Skeletal muscle satellite cell (primary cell): ENCODE measurements around the gene ITPK1.

Experiments
- H3K27me3 ChIP-seq: 2 replicates; pipeline ENCODE4 v1.7.0; 2013; ENCODE audit warnings: low read length; ENCODE audit not compliant: control insufficient read depth, insufficient read depth
- H3K36me3 ChIP-seq: 2 replicates; pipeline ENCODE4 v1.7.0; 2013; ENCODE audit warnings: mild to moderate bottlenecking, control low read depth, low read length; ENCODE audit not compliant: insufficient read depth
- H3K4me1 ChIP-seq: 2 replicates; pipeline ENCODE4 v1.7.0; 2013; ENCODE audit warnings: low read length; ENCODE audit not compliant: control insufficient read depth, insufficient read depth
- H3K4me2 ChIP-seq: 2 replicates; pipeline ENCODE4 v1.7.0; 2013; ENCODE audit warnings: mild to moderate bottlenecking, low read length
- H3K4me3 ChIP-seq: 2 replicates; pipeline ENCODE4 v1.7.0; 2013; ENCODE audit warnings: low read length
- H3K9ac ChIP-seq: 2 replicates; pipeline ENCODE4 v1.7.0; 2013; ENCODE audit warnings: mild to moderate bottlenecking, low read depth, low read length, moderate library complexity
- H3K9me3 ChIP-seq: replicated peaks from 2 replicates; pipeline ENCODE4 v1.7.0; 2013; ENCODE audit warnings: mild to moderate bottlenecking, control low read depth, low read length

The ITPK1 gene

GRCh38 chr14:92969871-92970270 is 145.9 kb downstream of the ITPK1 start:
- no peaks in the 10 kb centered on the region for H3K9me3 ChIP-seq
- peaks cover 12% of the 10 kb centered on the region for H3K4me1 ChIP-seq
- H3K27me3 ChIP-seq = no peaks in the 10 kb centered on the region
- no peaks in the 10 kb centered on the region for H3K36me3 ChIP-seq
- no peak overlapping the region for H3K9ac ChIP-seq
- no peak overlapping the region for H3K4me3 ChIP-seq
- H3K4me2 ChIP-seq = no peak overlapping the region

- peaks cover 12% of the 10 kb centered on the region for H3K4me1 ChIP-seq
- no peaks in the 10 kb centered on the region for H3K36me3 ChIP-seq
- no peak overlapping the region for H3K4me2 ChIP-seq
- H3K9me3 ChIP-seq = no peaks in the 10 kb centered on the region
- H3K27me3 ChIP-seq = no peaks in the 10 kb centered on the region
- no peak overlapping the region for H3K4me3 ChIP-seq
- H3K9ac ChIP-seq = no peak overlapping the region
Measured at GRCh38 chr14:92969430-92969829, 146.3 kb downstream of the ITPK1 start.

GRCh38 chr14:92968291-92969020 is 147.3 kb downstream of the ITPK1 start:
- Histone ChIP-seq H3K4me2 (no peak overlapping the region), H3K9ac (no peak overlapping the region), H3K4me3 (no peak overlapping the region), H3K4me1 (peaks cover 14% of the 10 kb centered on the region), H3K9me3 (no peaks in the 10 kb centered on the region), H3K36me3 (no peaks in the 10 kb centered on the region), H3K27me3 (no peaks in the 10 kb centered on the region)

GRCh38 chr14:92967346-92967926 is 148.3 kb downstream of the ITPK1 start:
- H3K9ac ChIP-seq = no peak overlapping the region
- no peaks in the 10 kb centered on the region for H3K9me3 ChIP-seq
- H3K36me3 ChIP-seq = no peaks in the 10 kb centered on the region
- H3K4me3 ChIP-seq = no peak overlapping the region
- H3K27me3 ChIP-seq = no peaks in the 10 kb centered on the region
- H3K4me1 ChIP-seq = peaks cover 10% of the 10 kb centered on the region
- H3K4me2 ChIP-seq = no peak overlapping the region

GRCh38 chr14:92965281-92965680 is 150.4 kb downstream of the ITPK1 start:
- Histone ChIP-seq H3K4me2 (no peak overlapping the region), H3K36me3 (no peaks in the 10 kb centered on the region), H3K9ac (no peak overlapping the region), H3K4me1 (peaks cover 23% of the 10 kb centered on the region), H3K9me3 (no peaks in the 10 kb centered on the region), H3K27me3 (no peaks in the 10 kb centered on the region), H3K4me3 (no peak overlapping the region)

- Histone ChIP-seq H3K9me3 (no peaks in the 10 kb centered on the region), H3K27me3 (no peaks in the 10 kb centered on the region), H3K36me3 (no peaks in the 10 kb centered on the region), H3K4me3 (no peak overlapping the region), H3K4me1 (peaks cover 24% of the 10 kb centered on the region), H3K4me2 (no peak overlapping the region), H3K9ac (no peak overlapping the region)
Measured at GRCh38 chr14:92964124-92965109, 151.3 kb downstream of the ITPK1 start.

GRCh38 chr14:92963301-92964123 is 152.2 kb downstream of the ITPK1 start:
- Histone ChIP-seq H3K27me3 (no peaks in the 10 kb centered on the region), H3K9ac (no peak overlapping the region), H3K4me1 (peaks cover 29% of the 10 kb centered on the region), H3K9me3 (no peaks in the 10 kb centered on the region), H3K36me3 (no peaks in the 10 kb centered on the region), H3K4me3 (no peak overlapping the region), H3K4me2 (no peak overlapping the region)

GRCh38 chr14:92962831-92963095 is 153.0 kb downstream of the ITPK1 start:
- H3K9me3 ChIP-seq = no peaks in the 10 kb centered on the region
- H3K9ac ChIP-seq = no peak overlapping the region
- H3K4me3 ChIP-seq = no peak overlapping the region
- H3K4me2 ChIP-seq = no peak overlapping the region
- H3K36me3 ChIP-seq = peaks cover 5% of the 10 kb centered on the region
- H3K27me3 ChIP-seq = no peaks in the 10 kb centered on the region
- peaks cover 29% of the 10 kb centered on the region for H3K4me1 ChIP-seq

- Histone ChIP-seq H3K4me1 (peaks cover 29% of the 10 kb centered on the region), H3K27me3 (no peaks in the 10 kb centered on the region), H3K4me2 (no peak overlapping the region), H3K4me3 (no peak overlapping the region), H3K9ac (no peak overlapping the region), H3K9me3 (no peaks in the 10 kb centered on the region), H3K36me3 (peaks cover 9% of the 10 kb centered on the region)
Measured at GRCh38 chr14:92962031-92962830, 153.5 kb downstream of the ITPK1 start.

- H3K9ac ChIP-seq = no peak overlapping the region
- no peak overlapping the region for H3K4me3 ChIP-seq
- H3K27me3 ChIP-seq = no peaks in the 10 kb centered on the region
- no peak overlapping the region for H3K4me2 ChIP-seq
- H3K4me1 ChIP-seq = peaks cover 29% of the 10 kb centered on the region
- H3K36me3 ChIP-seq = peaks cover 11% of the 10 kb centered on the region
- no peaks in the 10 kb centered on the region for H3K9me3 ChIP-seq
Measured at GRCh38 chr14:92961567-92961855, 154.2 kb downstream of the ITPK1 start.
